ENCODE results near the gene FBXL4. TPM values are rescaled to one million over a fixed set of nuclear protein-coding genes. Genes with fewer than 3 reads are reported as not detected.
A peak's percentile ranks its signal among the peaks of the same experiment; 100 is the strongest.

The FBXL4 gene
- total and polyA plus RNA-seq, 2 of the 8 experiments (the other 6 are each of a cell fraction or from before 2014, with no cell fraction given) = 6.9 to 13.8 TPM

GRCh38 chr6:98834060-98835031 is 113.4 kb downstream of the FBXL4 start, which contains the start of gene POU3F2 (continued):
- no peak for TF ChIP-seq CHD7 (IDR thresholded peaks at IDR 0.05; ENCODE audit: insufficient replicate concordance, low read length)
- 0 out of 2 replicates have a peak, but pooled peaks have one; percentile 35 for TF ChIP-seq SP1 (IDR thresholded peaks at IDR 0.05; ENCODE audit: low read depth, low read length)
- no peak for TF ChIP-seq JUND (IDR thresholded peaks at IDR 0.05; ENCODE audit: low read length)
- no peak for TF ChIP-seq JUN (IDR thresholded peaks at IDR 0.05; ENCODE audit: low read depth, low read length)
- TF ChIP-seq CTBP2 (IDR thresholded peaks at IDR 0.05; ENCODE audit: borderline replicate concordance, insufficient read depth, insufficient read length, low read length) = peak; percentile 88
- TF ChIP-seq RXRA (IDR thresholded peaks at IDR 0.05; ENCODE audit: insufficient read depth, low read depth, low read length) = no peak
- TF ChIP-seq CHD1 (IDR thresholded peaks at IDR 0.05; ENCODE audit: low read depth, low read length) = no peak

Data from H1 (cell line).